T-helper 9 cell (primary cell): Measurements from ENCODE around the gene NCKAP5.

Experiments
- DNase-seq: peaks from one replicate; pipeline ENCODE4 v3.0.0-alpha.2; 2020

NCKAP5 gene

DNA sequence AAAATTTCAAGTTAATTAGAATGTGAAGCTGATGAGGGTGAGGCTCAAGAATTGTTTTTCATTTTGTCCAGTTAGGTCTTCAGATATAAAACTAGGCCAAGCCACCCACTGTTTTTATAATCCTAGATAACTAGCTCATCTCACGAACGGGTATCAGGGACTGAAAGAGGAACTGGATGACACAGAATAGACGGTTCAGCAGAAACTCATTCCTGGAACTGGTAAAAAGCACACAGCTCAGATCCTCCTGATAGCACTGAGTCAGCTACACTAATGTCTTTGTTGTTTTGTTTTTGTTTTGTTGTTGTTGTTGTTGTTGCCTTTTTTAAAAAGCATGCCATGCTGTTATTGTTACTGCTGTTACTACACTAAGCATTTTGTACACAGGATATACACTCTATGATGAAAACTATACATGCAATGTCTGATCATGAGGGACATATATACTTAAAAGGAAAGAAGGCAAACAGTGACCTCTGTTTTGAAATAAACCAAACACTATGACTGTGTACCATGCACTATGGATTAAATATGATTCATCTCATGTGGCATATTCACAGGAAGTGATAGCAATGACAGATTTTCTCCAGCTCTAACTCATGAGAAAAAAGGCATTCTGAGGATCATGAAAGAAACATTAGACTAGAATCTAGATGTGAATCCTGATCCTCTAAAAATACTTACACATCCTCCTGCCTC lies 437.6 kb downstream of the NCKAP5 start:
- no peak for DNase-seq

DNA sequence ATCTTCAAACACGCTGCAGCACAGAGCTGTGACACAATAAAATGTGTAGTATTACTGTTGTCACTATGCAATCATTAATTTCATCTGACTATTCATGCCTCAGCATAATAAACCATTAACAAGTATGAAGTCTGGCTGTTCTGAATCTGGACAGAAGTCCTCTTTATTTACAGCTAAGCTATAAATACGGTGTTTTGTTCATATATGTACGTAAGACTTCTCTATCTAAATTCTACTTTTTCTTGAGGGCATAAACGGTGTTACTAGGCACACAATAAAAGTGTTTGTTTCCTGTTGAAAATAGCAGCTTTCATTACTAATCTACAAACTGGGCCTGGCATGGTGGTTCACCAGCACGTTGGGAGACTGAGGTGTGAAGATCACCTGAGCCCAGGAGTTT lies 443.8 kb downstream of the NCKAP5 start:
- DNase-seq, result no peak

DNA sequence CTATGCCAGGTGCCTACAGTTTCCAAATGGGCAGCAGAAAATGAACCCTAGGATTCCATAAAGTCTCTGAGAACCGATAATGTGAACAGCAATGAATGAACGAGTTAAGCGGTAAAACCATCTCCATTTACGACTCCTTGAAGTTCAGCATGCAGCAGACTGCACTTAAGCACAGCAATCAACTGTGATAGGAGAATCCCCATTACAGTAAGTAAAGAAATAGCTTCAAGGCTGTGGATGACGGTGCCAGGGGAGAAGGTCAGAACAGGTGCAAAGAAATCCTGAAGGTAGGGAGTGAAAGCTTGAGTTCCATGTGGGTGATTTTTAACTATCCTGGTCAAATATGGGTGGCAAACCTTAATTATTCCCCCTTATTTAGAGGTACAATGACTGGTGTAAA lies 444.4 kb downstream of the NCKAP5 start:
- DNase-seq, result no peak

DNA sequence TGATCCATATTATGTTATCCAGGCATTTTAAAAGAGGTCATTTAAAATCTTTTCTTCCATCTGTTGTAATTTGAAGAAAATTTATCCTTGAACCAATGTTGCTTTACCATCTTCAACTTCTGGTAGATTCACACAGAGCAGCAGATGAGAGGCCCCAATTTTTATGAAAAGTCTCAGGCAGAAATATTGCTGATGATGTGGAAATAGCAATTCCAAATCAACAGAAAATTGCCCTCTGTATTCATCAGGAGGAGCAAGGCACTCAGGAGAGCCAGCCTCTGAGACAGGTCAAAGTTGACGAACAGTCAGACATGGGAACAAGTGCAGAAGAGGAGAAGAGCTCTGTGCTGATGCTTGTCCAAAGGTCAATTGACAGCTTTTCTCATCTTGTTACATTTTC lies 444.9 kb downstream of the NCKAP5 start:
- DNase-seq, result no peak

DNA sequence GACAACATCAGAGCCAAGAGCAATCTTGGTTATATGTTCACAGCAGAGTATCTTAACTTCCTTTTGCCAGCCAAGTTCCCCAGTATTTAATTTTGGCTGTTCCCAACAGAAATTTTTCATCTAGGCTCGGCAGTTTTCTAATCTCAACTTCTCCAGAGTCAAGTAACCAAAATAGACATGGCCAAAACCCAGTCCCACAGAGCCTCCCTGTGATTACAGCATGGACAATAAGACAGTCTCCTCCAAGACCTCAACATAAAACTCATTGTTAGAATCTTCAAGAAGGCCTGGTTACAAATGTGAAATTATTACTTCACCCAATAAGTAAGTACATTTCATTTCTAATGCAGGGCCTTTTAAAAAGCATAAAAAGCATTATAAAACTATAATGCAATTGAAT lies 445.7 kb downstream of the NCKAP5 start:
- DNase-seq, result no peak

DNA sequence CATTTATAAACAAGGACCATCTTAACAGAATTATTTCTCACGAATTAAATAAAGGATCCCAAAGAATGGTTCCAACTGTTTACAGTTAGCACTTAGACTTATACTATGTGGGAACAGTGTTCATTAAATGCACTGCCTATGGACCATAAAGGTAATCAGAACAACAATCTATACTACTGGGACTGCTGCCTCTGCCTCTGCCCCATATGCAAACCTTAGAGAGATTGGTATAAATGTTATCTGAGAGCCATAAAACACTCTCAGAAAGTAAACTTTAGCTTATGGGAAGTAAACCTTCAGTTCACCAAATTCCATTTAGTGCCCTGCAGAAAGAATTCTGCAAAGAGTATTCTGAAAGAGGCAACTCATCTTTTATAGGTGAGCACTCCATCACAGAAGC lies 448.0 kb downstream of the NCKAP5 start:
- no peak for DNase-seq

DNA sequence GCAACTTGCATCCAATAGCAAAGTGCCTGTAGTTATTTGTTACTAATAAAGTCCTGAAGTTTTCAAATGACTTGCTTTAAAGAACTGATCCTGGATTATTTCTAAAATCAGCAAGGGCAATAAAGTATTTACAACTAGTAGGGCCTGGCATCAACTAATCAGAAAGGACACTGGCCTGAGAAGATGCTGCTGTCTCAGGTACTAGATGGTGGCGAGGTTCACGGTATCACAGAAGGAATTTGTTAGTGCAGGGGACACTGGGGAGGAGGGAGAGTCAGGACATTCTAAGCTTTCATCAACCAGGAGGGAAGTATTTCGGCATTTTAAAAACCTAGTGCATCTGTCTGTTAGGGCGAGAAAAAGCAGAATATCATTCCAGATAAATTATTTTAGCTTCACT lies 458.1 kb downstream of the NCKAP5 start:
- no peak for DNase-seq

DNA sequence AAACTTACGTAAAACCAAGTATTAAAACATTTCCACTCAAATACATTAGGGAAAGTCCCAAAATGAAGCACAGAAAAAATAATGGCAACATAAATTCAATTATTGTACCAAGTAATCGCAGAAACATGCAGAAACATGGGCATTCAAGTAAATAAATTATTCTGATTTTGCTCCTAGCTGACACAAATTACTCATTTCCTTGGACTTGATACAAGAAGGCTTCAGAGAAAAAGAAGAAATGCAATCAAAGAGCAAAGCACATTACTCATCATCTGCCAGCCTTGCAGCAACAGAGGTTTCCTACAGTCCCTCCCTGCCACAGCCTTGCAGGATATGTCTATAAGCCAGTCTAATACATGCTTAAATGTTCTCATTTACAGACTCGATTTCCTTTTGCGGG lies 458.5 kb downstream of the NCKAP5 start:
- no peak for DNase-seq

DNA sequence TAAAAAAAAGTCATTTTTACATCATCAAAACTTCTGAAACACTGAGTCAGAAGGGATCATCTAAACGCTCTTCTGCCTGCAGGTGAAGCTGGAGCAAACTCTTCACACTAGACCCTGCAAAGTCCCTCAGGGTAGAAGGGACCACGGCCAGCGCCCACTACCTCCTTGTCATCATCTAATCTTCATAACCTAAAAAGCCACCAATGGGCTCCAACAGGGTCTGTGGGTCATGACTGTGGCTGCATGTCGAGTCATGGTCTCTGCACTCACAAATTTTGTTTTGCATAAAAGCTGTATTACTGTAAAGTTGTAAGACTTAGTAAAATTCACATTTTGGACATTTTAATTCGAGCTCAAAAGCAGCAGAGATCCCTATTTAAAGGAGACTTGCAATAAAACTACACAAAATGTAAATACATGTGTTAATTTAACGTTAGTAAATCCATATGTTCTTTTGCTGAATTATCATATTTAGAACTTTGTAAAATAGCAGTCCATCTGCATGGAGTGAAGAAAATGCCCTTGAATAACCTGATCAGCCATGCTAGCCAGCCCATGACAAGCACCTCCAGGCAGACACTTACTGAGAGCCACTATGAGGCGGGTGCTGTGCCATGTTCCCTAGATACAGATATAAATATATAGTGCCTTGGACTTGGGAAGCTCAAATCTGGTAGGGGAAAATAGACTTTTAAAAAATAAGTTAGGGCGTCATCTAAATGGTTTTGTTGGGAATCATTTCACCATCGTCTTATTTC lies 461.0 kb downstream of the NCKAP5 start:
- no peak for DNase-seq

DNA sequence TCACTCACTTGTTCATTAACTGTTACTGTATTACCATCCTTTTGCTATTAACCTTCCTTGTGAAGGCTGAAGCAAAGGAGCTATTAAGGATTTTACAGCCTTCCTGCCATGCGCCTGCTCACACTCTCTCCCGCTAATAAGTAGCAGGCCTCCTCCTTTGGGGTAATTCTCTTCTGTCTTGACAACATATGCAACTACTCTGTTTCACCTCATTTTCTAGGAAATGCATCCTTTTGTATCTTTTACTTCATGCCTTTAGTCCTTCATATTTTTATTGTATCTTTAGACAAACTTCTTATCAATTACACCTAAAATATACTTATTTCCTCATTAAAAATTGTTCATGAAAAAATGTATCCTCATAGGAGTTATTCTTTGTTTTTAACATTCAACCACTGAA lies 463.4 kb downstream of the NCKAP5 start:
- DNase-seq, result no peak

DNA sequence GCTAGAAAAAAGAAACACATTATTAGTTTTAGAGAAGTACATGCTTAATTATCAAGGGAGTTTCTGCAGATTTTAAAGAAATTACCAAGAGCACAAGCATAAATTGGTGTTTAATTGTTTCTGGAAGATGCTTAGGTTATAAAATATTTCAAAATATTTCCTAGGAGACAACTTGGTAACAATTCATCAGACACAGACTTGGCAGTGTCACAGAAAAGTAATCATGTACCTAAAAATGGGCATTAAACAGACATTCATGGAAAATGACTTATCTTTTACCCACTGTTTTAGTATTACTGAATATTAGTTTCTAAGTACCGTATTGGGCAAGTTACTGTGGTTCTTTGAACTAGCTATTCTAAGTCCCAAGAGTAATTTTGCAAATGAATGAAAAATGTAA lies 469.5 kb downstream of the NCKAP5 start:
- DNase-seq, result no peak

DNA sequence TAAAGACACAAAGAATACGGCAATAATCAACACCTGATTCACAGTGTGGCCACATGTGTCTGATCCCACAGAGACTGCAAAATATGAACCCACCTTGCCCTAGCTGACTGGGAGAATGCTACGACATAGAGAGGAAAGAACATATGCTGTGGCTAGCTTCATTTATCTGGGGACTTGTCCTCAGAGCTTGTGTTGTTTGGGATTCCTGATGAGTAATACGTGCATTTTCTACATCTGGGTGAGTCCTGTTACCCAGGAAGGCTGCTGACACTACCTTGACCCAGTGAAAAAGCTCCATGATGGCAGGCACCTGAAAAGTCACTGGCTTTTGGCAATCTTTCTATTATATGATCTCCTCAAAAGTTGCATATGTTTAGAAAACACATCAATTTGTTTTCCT lies 470.6 kb downstream of the NCKAP5 start:
- DNase-seq, result no peak

DNA sequence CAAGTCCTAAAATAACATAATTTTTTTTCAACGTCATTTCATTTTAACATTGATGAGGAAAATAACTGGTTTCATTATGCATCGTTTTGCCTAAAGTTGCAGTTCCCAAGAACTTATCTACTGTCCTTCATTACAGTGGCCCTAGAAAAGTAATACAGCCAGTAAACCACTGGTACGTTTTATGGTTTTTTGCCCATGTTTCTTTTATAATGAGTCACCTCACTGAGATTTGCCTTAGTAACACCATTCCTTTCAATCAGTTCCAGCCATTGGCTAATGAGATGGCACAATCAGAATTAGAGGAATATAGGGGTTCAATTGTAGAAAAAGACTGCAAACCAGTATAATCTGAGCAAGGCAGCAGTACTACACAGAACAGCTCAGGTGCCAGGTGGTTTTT lies 475.7 kb downstream of the NCKAP5 start:
- no peak for DNase-seq

DNA sequence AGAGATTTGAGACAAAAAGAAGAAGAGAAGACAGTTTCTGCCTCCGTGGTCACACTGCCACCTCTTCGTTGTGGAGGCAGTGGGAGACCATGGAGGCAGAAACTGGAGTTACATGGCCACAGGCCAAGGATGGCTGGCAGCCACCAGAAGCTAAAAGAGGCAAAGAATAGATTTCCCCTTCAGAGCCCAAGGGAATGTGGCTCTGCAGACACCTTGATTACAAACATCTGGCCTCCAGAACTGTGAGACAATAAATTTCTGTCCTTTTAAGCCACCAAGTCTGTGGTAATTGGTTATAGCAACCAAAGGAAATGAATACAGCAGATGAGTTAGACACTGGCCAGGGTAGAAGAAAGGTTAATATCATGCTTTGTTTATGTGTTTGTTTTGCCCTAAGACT lies 477.9 kb downstream of the NCKAP5 start:
- no peak for DNase-seq

DNA sequence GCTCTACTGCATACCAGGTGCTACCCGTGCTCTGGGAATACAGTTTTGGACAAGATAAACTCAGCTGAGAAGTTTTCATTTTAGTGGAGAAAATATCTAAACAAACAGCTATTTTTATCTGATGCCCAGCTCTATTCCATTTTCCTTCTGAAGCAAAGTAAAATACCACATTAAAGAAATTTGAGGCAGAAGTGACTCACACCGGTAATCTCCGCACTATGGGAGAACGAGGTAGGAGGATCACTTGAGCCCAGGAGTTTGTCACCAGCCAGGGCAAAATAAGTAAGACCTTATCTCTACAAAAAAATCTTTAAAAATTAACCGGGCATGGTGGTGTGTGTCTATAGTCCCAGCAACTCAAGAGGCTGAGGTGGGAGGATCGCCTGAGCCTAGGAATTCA lies 482.1 kb downstream of the NCKAP5 start:
- no peak for DNase-seq

DNA sequence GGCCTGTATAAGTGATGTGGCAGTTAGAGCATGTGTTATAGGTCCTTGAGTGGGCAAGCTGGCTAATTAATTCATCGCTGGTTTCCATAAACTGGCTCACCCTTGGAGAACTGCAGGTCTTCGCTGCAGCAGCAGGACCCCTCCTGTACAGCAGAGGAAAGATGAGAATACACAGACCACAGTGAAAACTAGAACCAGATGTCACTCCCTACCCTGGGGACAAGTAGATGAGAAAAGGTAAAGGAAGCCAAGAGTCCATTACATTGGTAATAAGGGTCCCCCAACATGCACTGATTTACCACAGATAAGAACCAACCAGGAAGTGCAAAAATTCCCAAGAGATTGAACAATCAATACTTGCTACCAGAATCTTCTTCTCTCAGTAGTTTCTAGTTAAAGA lies 482.6 kb downstream of the NCKAP5 start:
- no peak for DNase-seq

DNA sequence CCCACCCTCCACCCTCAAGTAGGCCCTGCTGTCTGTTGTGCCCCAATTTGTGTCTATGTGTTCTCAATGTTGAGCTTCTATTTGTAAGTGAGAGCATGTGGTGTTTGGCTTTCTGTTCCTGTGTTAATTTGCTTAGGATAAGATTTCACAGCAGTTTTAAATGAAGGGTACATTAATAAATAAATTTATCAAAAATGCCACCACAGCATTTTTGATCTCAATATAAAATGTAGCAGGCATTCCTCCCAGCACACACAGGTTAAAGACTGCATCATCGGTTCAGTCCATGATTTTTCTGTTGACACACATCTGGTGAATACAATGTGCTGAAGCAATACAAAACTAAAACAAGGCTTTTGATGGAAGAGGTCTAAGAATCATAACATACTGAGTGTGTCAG lies 486.2 kb downstream of the NCKAP5 start:
- DNase-seq, result no peak

DNA sequence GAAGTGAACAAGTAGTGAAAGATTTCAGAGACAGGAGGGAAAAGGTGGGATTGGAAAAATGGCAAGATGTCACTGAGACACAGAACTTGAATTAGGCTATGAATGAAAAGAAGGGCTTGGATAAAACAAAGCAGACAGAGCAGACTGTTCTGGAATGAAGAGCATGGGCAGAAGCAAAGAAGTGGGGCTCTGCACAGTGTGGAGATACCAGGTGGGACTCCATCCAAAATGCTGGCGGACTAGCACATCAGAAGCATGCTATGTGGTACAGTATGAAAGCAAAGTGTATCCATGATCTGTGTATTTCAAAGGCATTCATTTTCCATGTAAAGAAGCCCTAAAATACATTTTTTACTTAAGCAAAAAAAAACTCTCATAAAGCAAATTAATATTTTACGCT lies 487.4 kb downstream of the NCKAP5 start:
- no peak for DNase-seq

DNA sequence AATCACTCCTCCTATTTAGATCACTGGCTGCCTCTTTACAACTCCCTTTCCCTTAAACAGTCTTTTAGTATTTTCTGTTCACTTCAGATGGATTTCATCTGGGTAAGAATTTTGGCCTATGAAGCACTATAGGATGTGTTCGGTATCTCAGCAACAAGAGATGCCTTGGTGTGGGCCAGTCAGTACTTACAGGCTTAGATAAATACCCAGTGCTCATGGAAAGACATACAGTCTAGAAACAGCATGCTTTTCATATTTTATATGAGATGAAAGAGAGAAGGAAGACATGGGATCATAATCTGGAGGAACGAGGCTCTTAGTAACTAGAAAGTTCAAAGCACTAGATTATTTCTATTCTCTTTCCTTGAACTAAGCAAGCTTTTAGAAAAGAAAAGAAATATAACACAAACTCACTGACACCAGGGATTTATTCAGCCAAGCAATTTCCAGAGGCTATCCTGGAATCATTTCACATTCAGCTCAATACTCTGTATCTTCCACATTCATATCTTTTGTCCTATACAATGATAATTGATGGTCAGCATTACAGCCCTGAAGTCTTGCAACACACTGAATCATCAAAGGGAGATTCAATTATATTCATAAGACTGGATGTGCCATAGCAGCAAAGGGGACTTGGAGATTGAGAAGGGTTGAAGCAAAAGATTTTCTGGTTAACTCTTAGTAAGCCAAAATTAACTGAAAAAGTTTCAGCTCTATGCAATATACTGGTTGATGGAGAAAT lies 489.4 kb downstream of the NCKAP5 start:
- no peak for DNase-seq

DNA sequence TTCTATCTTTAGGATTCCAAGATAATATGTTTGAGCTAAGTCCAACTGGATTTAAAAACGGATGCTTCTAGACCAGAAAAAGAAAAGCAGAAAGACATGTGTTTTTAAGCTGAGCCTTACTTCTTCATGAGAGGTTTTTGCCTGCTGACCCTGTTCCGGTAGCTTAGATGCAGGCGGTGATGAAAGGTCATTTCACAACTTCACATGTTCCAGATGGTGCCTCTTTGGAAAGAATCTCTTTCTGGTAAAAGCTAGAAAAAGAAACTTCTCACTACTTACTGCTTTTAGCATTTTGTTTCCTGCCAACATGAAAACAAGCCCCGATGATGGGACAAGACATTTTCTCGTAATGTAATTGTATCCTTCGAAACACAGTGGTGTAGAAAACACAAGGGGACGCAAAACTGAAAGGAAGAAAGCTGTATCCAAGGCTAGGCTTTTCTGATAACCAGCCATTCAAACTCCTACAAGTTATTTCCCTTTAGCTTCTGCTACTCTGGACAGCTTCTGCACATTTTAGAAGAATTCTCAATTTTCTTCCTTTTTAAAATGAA lies 490.9 kb downstream of the NCKAP5 start:
- DNase-seq, result no peak

DNA sequence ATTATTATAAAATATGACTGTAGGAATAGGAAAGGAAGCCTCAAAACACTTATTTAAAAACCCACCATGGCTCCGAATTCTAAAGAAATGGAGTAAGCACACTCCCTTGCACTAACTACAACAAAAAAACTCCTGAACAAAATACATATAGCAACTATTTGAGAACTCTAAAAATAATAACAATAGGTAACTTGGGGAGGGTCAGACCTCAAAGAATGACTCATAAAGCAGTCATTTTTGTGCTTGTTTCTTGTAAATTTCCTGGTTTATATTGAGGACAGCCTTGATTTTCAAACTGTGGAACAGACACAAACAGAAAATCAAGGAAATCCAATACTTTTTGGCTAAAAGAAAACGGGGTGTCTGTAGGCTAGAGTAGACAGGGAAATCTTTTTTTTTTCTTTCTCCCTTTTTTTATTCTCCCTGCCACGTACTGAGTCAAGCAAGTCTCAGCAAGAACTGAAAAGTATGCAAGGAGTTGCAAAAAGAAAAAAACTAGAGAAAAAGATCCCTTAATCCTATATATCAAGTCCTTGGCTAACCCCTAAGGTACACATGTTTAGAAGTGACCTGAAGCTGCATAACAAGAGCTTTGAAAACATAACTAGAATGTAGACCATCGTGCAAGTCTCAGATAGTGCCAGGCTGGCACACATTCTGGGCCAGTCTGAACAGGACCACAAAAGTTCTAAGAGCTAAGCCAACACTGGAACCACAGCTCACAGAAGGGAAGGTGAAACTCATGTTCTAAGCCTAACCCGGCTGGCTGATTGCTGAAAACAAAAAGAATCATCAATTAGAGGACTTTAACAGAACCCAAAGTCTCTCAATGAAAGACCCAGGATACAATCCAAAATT lies 495.2 kb downstream of the NCKAP5 start:
- DNase-seq, result no peak

DNA sequence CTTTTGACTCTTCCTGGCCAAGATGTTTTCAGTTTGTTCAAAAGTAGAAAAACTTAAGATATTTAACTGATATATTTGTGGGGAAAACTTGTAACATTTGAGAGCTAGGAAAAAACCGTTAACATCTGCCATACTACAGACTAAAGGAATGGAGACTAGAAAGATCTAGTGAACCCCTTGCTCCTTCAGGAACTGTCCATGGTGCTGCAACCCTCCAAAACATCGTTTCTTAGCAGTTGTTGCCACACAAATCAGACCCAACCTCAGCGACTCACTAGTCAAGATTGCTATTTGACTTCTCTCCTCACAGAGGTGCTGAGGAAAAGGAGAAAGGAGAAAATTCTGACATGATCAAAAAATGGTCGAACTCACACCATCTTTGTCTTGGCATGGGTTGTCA lies 504.5 kb downstream of the NCKAP5 start:
- no peak for DNase-seq
